Measurements from ENCODE around the gene NHERF1.

Gene NHERF1

GRCh38 chr17:74790161-74791058, 42.0 kb downstream of the NHERF1 start:
- no peak for DNase-seq

DNA sequence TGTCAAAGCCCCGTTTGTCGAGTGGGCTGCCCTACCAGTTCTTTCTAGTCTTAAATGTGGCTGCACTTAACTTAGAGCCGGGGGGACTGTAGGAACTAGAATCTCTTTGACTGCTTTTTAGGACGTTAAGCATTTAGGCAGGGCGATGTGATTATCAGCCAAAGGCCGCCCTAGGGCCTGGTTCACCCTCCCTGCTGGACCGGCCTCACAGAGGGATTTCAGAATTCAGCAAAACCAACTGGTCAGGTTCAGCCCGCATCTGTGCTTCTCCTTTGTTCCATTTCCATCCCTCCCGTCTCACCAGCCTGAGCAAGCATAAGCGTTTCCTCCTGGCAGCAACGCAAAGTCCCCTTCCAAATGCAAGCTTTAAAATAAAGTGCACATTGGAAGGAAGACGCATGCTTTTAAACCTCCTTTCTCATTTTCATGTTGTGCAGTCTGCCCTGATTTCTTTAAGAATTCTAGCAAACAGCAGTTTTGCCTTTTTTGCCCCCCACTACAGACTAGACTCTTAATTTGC, 44.2 kb downstream of the NHERF1 start:
- DNase-seq = no peak

DNA sequence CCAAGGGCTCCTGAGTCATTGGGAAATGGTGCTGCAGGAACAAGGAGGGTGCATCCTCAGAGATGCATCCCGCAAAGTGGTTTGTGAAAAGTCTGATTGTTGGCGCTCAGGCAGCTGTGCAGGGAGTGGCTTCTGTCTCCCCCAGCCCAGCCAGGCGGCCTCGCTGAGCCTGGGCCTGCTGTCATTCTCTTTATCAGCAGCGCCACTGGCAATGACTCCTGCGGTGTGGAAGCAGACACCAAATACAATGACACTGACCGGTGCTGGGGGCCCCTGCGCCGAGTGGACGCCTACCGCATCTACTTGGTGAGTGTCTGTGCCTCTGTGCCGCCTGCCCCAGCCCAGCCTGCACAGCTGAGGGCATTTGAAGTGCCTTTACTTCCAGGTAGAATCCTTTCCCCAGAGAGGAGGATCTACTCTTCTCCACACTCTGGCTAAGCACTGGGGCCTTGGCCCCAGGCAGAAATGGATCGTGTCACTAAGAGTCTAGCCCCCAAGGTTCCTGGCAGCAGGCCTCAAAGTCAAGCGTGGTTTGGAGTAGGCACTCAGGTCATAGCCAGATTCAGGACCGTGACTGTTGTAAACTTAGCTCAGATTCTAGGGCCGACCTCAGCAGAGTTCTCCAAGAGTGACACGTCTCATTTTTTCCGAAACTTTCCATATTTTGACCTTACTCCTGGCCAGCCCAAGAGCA, 47.0 kb downstream of the NHERF1 start:
- no peak for DNase-seq

GRCh38 chr17:74796211-74796610, 47.8 kb downstream of the NHERF1 start:
- no peak for DNase-seq

GRCh38 chr17:74796866-74797265, 48.4 kb downstream of the NHERF1 start:
- no peak for DNase-seq

- DNase-seq = no peak
These were observed 49.4 kb downstream of the NHERF1 start for GRCh38 chr17:74797824-74798223.

DNA sequence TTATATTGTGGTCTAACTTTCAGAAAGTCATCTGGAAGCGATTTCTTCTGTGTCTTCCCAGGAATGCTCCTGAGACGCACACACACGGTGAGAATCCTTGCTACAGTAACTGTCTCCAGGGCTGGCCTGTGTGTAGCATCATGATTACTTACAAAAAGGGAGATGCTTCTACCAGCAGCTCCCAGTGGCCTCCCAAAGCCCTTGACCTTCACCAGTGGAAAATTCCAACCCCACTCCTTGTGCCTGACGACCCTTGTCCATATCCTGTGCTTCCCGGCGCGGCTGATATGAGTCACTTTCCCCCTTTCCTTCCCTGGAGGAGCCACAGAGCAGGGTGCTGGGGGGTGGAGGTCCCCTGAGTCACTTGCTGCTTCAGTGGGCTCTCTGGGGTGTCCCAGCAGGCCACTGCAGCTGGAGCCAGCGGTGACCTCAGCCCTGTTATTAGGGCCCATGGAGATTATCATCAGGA, 49.8 kb downstream of the NHERF1 start:
- no peak for DNase-seq

DNA sequence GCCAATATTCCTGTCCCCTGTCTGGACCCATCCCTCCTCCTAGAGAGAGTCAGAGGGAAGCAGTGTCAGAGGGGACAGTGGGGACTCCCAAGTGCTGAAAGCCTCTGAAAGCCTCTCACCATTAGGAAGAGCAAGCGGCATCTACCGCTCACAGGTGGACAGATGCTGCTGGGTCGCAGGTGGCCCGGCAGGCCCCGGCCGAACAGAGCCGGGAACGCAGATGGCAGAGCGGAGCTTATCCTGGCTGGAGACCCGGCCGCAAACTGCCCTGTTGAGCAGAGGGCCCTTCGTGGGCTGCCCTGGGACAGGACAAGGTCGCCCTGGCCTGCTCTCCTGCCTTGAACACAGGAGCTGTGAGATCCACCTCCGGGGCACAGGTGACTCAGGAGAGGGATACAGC, 50.7 kb downstream of the NHERF1 start:
- DNase-seq = no peak

- DNase-seq = no peak
These were observed 52.1 kb downstream of the NHERF1 start for GRCh38 chr17:74800531-74800930.

- no peak for DNase-seq
These were observed 53.5 kb downstream of the NHERF1 start for GRCh38 chr17:74801896-74802295.

- DNase-seq = no peak
These were observed 55.0 kb downstream of the NHERF1 start for GRCh38 chr17:74803388-74803930.

- DNase-seq = no peak
These were observed 55.5 kb downstream of the NHERF1 start for GRCh38 chr17:74803971-74804370.

DNA sequence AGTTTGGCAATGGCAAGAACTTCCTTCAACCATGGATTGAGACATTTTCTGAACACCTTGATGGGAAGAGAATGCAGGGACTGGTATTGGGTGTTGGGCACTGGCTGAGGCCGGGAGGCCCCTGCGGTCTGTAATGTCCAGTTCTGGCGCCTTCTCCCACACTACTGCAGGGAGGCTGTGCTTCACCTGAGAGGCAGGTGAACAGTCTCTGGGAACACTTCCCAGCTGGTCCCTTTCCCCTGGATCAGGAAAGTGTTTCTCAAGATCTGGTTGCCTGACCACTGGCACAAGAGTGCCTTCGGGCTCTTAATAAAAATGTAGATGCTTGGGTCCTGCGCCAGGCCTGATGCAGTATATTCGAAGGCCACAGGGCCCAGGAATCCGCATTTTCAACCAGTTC, 56.3 kb downstream of the NHERF1 start:
- no peak for DNase-seq

DNA sequence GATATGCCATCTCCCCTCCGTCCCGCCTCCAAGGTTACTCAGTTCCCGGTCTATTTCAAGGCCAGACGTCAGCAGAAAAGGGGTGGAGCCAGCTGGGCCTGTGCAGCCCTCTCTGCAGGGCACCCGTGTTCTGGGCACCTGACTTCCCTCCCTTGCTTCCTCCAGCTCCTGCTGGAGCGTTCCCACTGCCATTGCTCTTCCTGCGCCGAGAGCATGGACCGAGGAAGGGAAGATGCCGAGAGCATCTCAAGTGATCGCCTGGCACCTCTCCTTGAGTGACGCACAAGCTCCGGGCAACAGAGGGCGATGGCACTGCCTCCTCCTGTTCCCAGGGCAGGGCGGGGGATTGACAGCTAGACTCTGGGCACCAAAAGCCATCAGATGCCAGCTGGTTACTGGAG, 57.2 kb downstream of the NHERF1 start:
- no peak for DNase-seq

DNA sequence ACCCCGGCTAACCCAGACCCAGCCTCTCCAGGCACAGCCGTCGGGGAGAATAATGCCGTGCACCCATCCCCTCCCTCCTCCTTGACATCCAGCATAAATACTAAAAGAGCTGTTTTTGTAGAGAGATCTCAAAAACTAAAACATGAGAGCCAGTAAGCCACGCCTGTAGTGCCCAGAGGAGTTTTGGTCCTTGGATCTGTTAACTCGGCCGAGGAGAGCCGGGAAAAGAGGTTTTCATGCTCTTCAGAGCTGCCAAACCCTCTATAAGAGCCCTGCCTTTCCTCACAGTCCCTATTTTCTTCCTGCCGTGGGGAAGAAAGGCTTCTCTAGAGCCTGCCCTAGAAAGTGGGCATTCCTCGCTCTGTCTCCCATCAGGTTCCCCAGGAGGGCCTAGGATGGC, 57.9 kb downstream of the NHERF1 start:
- DNase-seq = no peak

GRCh38 chr17:74807441-74807840, 59.0 kb downstream of the NHERF1 start:
- DNase-seq = no peak

- DNase-seq = no peak
These were observed 59.5 kb downstream of the NHERF1 start for GRCh38 chr17:74807925-74808324.

DNA sequence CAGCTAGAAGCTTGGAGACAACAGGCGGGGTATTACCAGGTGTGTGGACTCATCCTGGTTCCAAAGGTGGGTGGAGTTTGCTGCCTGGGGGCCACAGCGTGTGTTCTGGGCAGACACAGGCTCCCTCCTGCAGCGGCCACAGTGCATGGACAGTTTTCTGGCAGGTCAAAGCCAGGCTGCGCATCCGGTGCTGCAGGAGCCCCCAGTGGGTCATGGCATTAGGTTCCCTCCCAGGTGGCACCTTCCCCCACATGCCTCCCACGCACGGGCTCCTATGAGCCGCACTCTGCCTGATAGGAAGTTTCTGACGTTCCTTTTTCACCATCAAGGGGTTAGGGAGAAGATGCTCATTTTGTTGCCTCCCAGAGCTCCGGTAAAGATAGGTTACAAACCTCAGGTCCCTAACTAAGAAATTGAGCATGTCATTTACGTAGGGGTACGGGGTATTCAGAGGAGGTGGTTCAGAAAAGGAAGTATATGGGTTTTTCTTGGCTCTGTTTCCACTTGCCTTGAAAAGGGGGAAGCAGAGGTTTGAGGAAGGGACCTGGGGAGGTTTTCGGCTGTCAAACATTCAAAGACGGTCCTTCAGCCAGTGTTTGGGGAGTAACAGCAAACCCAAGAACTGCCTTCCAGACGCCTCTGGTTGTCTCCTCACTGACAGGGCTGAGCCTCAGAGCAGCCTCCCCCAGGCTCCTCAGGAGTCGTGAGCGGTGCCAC, 60.4 kb downstream of the NHERF1 start:
- DNase-seq = no peak

DNA sequence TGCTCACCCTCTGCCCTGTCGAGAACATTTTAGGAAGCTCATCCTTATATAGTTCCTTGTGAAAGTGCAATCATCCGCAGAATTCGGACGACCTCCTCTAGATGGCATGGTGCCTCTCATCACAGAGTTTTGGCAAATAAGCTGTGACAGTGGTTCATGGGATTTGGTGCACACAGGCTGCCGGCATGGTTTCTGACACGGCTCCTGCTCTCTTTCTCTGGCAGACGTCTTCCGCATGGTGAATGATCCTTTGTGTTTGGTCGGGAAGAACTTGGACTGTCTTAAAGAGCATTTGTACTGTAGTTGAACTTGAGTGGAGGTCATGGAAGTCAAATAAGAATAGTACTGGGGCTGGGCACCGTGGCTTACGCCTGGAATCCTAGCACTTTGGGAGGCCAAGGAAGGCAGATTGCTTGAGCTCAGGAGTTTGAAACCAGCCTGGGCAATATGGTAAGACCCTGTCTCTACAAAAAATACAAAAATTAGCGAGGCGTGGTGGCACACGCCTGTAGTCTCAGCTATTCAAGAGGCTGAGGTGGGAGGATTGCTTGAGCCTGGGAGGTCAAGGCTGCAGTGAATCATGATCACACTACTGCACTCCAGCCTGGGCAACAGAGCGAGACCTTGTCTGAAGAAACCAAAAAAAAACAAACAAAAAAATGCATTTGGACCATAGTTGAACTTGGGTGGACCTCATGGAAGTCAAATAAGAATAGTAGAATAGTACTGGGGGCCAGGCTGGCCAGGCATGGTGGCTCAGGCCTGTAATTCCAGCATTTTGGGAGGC, 62.5 kb downstream of the NHERF1 start:
- DNase-seq = no peak

DNA sequence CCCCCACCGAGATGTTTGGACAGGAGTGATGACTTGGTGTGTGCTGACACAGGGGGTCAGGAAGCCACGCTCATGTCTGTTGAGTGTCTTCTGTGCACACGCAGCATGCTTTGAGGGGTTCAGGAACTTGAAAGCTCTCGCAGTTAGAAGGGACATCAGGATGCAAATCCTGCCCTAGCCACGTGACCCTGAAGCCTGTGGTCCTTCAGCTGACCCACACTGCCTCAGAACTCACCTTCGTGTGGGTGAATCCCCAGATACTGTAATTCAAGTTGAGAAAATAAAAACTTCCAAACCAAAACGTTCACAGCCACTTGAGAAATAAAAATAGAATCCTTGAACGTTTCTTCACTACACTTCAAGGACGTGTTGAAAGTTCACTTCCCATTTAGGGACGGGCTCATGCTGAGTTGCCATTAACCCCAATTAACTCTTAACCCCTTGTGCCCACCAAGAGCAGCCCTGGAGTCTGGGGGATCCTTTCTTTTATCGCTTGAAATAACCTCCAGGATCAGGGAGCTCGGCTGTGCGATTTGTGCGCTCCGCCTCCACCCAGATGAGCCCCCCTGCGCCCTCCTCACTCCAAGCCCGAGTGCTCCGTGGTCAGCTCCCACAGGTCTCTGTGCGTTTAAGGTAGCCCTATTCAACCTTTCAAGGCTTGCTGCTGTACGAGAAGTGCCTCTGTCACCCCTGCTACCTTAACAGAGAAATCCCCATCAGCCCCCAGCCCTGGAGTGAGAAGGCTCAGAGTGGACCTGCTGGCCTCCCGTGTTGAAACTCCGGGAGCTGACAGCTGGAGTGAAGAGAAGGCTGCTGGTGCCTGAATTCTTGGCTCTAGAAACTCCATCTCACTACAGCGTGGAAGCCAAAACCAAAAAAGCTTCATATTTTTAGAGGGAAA, 63.9 kb downstream of the NHERF1 start:
- no peak for DNase-seq

GRCh38 chr17:74814453-74814852, 66.0 kb downstream of the NHERF1 start:
- DNase-seq = no peak
